ENCODE results near the gene CDH23.
A peak's percentile ranks its signal among the peaks of the same experiment; 100 is the strongest.

Gene CDH23

GRCh38 chr10:71765906-71766716 lies 369.4 kb downstream of the CDH23 start:
- intact Hi-C loops (cut with DNase I) = no loop called here
- no peak for DNase-seq

DNA sequence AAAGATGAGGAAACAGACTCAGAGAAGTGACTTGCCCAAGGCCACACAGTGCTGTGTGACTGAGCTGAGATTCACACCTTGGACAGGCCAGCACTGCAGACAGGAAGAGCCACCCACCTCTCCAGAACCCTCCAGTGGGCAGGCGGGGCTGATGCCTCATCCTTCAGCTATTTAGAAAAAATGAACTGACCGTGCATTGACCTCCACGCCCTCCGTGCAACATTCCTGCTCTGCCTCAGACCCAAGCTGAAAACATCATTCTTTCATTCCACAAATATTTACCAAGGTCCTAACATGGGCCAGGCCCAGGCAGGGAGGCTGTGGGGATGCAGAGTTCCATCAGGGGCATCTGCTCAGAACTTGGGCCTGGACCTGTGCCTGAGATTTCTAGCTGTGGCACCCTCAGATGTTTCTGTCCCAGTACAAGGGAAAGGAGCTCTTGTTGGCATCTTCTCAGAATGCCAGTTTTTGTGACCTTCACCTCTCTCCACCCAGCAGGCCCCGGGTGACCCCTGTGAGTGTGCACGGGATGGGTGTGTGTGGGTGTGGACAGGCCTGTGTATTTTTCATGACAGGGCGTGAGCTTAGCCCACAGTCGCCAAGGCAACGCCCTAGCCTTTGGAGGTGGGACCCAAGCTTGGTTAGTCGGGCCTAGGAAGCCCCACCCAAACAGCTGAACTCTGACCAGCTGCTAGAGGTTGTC lies 370.1 kb downstream of the CDH23 start:
- intact Hi-C loops (cut with DNase I) = no loop called here
- peak in 1 of 10 donors; percentile 64 for DNase-seq

- peak in 1 of 10 donors; percentile 80 for DNase-seq
- intact Hi-C loops (cut with DNase I) = no loop called here
These were observed 370.8 kb downstream of the CDH23 start for GRCh38 chr10:71767420-71768035.

GRCh38 chr10:71769279-71769823 lies 372.6 kb downstream of the CDH23 start:
- peak in 1 of 10 donors; percentile 20 for DNase-seq
- intact Hi-C loops (cut with DNase I) = no loop called here

GRCh38 chr10:71770255-71770654 lies 373.5 kb downstream of the CDH23 start:
- DNase-seq = peak in 1 of 10 donors; percentile 34
- intact Hi-C loops (cut with DNase I) = no loop called here

- intact Hi-C loops (cut with DNase I) = no loop called here
- peak in 3 of 10 donors; percentile 20 to 67 (median 42) for DNase-seq
These were observed 374.1 kb downstream of the CDH23 start for GRCh38 chr10:71770789-71771188.

DNA sequence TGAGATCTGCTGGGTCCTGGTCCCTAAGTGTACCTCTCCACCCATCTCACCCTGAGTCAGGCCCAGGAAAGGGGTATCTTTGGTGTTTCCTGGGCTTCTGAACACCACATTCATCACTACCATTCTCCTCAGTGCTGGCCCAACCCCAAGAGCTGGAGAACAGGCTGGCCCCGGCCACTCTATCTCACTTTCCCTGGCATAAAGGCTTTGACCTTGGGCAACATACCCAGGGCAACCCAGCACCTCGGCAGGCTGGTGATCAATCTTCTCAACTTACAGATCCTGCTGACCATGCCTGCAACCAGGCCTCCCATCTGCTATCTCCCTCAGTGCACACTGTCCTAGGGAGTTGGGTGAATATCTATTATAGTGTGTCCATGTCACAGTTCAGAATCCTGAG lies 374.5 kb downstream of the CDH23 start:
- intact Hi-C loops (cut with DNase I) = no loop called here
- peak in 2 of 10 donors; percentile 14 to 38 for DNase-seq

GRCh38 chr10:71771821-71772617 lies 375.3 kb downstream of the CDH23 start:
- intact Hi-C loops (cut with DNase I) = no loop called here
- DNase-seq = peak in 3 of 10 donors; percentile 52 to 74 (median 64)

DNA sequence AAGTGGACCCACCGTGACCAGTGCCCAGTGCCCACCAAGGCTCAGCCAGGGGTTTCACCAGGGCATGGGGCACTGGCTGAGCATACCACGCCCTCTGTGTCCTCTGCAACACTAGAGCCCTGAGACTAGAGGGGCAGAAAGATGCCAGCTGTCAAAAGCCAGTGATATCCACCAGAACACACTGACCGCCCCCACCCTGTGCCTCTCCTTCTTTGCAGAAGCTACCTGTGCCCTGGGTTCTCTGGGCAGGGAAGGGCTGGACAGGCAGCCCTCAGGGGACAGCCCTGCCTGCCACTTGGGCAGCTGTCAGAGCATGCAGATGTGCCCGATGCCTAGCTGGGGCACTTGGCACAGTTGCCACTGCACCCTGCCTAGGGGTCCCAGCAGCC lies 376.1 kb downstream of the CDH23 start:
- intact Hi-C loops (cut with DNase I) = no loop called here
- DNase-seq = peak in 2 of 10 donors; percentile 40 to 61

GRCh38 chr10:71773221-71773971 lies 376.7 kb downstream of the CDH23 start, which contains the start of gene VSIR:
Gene VSIR, minus strand, starts transcription at chr10:71773520. Its CDS starts 81 bp downstream, at chr10:71773439.
- intact Hi-C loops (cut with DNase I) = no loop called here
- DNase-seq = peak; percentile 38 to 97 (median 80)

DNA sequence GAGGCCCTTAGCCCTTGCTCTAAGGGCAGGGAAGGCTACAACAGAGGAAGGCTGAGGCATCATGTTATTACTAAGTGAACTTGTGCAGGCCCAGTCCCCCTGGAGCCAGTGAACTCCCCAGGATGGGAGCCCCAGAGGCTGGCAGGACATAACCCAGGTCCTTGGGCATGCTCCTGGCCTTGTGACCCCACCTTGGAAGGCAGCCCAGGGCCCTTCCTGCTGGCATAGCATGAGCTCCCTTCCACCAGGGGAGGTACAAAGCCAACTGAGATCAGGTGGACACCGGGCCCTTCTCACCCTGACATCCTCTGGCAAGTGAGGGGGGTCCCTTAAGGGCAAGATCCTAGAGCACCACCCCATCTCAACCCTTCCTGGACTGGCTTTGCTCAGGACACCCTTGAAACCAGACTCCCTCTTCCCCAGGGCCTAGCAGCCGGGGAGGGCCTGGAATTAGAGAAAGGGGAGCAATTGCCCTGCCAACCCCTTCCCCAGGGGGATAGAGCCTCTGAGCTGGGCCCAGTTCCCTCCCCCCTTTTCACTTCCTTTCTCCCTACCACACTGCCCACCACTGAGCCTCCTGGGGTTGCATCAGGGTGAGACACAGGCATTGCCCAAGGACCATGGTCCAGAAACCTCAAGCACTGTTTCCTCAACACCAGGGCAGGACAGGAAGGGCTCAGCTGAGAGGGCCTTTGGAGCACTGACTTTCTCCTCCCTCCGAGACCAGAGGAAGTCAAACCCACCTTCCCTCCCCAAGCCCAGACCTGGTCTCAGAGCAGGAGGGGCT lies 378.4 kb downstream of the CDH23 start:
- intact Hi-C loops (cut with DNase I) = no loop called here
- peak in 4 of 10 donors; percentile 19 to 81 (median 52) for DNase-seq

DNA sequence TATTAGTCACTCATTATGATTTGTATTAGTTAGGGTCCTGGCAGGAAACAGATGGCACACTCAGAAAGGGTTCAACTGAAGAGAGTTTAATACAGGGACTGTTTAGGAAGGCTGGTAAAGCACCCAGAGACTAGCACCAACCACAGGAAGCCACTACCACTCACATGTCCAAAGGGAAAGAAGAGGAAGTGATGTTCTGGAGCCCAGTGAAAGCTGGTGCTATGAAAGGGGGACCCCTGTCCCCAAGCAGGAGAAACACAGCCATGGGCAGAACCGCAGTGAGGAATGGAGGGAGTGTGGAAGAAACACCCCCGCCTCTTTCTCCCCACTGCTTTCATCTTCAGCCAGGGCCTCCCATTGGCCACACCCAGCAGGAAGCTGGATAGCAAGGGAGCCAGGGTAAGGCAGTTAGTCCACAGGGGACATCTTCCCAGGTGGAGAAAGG lies 379.8 kb downstream of the CDH23 start:
- intact Hi-C loops (cut with DNase I) = no loop called here
- peak in 3 of 10 donors; percentile 42 to 54 (median 49) for DNase-seq

DNA sequence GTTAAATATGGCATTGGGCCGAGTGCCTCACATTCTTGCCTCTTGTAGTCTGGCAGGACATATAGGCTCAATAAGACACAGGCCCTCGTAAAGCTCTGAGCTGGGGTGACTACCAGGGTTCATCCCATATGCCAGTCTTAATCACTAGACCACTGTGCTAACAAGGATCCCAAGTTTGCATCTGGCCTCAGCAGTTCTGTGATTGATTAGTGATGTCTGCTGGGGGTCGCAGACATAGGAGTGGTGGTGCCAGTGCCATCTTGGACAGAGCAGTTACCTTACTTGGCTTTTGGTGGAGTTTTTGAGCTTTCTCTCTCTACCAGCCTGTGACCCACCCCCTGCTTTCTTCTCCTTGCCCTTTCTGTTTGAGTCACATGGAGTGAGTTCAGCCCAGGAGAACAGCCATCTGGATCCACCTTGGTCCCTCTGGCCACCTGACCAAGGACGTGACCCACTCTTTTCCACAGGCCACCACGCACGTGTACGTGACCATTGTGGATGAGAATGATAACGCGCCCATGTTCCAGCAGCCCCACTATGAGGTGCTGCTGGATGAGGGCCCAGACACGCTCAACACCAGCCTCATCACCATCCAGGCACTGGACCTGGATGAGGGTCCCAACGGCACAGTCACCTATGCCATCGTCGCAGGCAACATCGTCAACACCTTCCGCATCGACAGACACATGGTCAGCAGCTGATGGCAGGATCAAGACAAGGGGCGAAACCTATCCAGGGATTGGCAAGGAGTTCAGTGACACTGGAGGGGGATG lies 380.7 kb downstream of the CDH23 start:
- peak in 1 of 10 donors; percentile 55 for DNase-seq
- intact Hi-C loops (cut with DNase I) = no loop called here

DNA sequence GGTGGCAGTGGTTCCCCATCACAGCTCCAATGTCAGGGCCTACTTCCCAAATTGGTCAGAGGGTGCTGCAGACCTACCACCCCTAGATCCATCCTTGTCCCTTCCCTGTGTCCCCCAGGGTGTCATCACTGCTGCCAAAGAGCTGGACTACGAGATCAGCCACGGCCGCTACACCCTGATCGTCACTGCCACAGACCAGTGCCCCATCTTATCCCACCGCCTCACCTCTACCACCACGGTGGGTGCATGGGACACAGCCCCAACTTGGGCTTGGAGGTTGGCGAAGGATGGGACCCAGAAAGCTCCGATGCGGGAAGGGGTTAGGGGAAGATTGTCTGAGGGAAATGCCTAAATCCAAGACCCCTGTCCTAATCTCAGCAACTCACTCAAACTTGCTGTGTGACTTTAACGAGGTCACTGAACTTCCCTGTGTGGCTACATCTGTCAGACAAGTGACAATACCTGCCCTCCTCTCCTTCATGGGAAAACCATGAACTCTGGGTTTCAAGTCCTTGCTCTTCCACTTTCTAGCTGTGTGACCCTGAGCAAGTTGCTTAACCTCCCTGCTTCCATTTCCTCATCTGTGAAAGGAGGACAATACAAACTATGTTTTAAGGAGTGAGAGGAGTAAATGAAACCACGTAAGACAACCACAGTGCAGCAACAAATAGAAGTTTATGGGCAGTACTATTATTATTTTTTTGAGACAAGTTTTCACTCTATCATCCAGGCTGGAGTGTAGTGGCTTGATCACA lies 381.5 kb downstream of the CDH23 start:
- intact Hi-C loops (cut with DNase I) = no loop called here
- DNase-seq = peak in 2 of 10 donors; percentile 37 to 40

- intact Hi-C loops (cut with DNase I) = no loop called here
- no peak for DNase-seq
These were observed 382.9 kb downstream of the CDH23 start for GRCh38 chr10:71779641-71780040.

DNA sequence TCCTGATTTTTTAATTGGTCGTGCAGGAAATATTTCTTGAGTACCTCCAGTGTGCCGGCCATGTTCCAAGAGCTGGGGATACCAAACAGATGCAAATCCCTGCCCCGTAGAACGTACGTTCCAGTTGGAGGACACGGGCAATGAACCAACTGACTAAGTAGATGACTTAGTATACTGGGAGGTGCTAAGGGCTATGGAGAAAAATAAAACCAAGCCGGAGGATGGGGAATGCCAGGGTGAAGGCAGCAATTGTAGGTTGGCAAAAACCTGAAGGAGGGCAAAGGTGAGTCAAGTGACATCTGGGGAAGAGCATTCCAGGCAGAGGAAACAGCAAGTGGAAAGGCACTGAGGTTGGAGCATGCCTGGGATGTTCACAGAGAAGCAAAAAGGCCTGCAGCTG lies 383.4 kb downstream of the CDH23 start:
- DNase-seq = peak in 3 of 10 donors; percentile 7 to 37 (median 23)
- intact Hi-C loops (cut with DNase I) = no loop called here

DNA sequence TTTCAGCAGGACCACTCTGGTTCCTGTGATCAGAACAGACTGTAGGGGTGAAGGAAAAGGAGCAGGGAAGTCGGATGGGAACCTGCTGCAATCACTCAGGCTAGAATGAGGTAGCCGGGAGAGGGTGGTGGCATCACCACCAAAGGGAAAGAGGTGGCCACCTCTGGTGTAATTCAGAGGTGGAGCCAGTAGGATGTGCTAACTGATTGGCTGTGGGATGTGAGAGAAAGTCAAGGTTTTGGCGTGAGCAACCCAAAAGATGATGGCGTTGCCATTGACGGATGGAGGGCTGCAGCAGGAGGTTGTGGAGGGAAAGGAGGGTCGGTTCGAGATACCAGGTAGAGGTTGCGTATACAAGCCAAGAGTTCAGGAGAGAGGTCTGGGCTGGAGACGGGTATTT lies 384.0 kb downstream of the CDH23 start:
- intact Hi-C loops (cut with DNase I) = no loop called here
- DNase-seq = peak in 3 of 10 donors; percentile 2 to 43 (median 10)
